T-cell (primary cell): ENCODE data around the gene ZNF423. TPM values are rescaled to one million over a fixed set of nuclear protein-coding genes. Genes with fewer than 3 reads are reported as not detected.

Source experiments
- ATAC-seq, 4 experiments: fragments of 200-7000 bp in 3 of 4; fragments of 150-1000 bp in 1 of 4; cut with Tn5 transposase; replicated peaks in 1 of 4; 1 replicate in 3 of 4; 2 replicates in 1 of 4; pipeline ENCODE4 v1.10.0; 2021; ENCODE audit warnings: moderate library complexity in 3 of 4, mild to moderate bottlenecking in 2 of 4, moderate number of reproducible peaks in 1 of 4
- CTCF ChIA-PET, 2 donors: fragments of 300-600 bp; sonication (Branson Sonifier 250); formaldehyde crosslinking; loops; one replicate each; lab custom pipeline; 2022; ENCODE audit warnings: antibody characterized with exemption in 2 of 2; lab: Charles Lee
- POLR2A ChIA-PET, 2 donors: fragments of 300-600 bp; sonication (Branson Sonifier 250); formaldehyde crosslinking; loops; one replicate each; lab custom pipeline; 2022; ENCODE audit warnings: antibody characterized with exemption in 2 of 2; lab: Charles Lee
- DNase-seq, 35 experiments: peaks; one replicate each; pipeline versions ENCODE4 v3.0.0 to v3.0.0-alpha.2; 2013 to 2023
- H3K27ac ChIP-seq: one replicate; pipeline ENCODE4 v1.5.1; 2013; ENCODE audit warnings: low read length
- H3K27me3 ChIP-seq, 2 experiments: replicated peaks in 1 of 2; 1 replicate in 1 of 2; 2 replicates in 1 of 2; pipeline versions ENCODE4 v1.6.1 to v1.7.0; 2013; ENCODE audit warnings: low read length in 1 of 2, mixed read lengths in 1 of 2; ENCODE audit not compliant: control insufficient read depth in 2 of 2, insufficient read depth in 2 of 2; ENCODE audit errors: extremely low read depth in 1 of 2
- H3K36me3 ChIP-seq, 2 donors: 1 replicate in 1 of 2; 2 replicates in 1 of 2; pipeline versions ENCODE4 v1.6.1 to v1.7.0; 2013; ENCODE audit warnings: low read length in 1 of 2; ENCODE audit not compliant: control insufficient read depth in 2 of 2, insufficient read depth in 1 of 2; ENCODE audit errors: extremely low read depth in 1 of 2
- H3K4me1 ChIP-seq, 2 experiments: 1 replicate in 1 of 2; 2 replicates in 1 of 2; pipeline versions ENCODE4 v1.6.1 to v1.7.0; 2013; ENCODE audit warnings: low read length in 2 of 2, mixed read lengths in 1 of 2; ENCODE audit not compliant: insufficient read depth in 2 of 2, control insufficient read depth in 1 of 2; ENCODE audit errors: extremely low read depth in 1 of 2
- H3K4me3 ChIP-seq, 2 donors: 1 replicate in 1 of 2; 2 replicates in 1 of 2; pipeline versions ENCODE4 v1.5.1 to v1.7.0; 2013; ENCODE audit warnings: mild to moderate bottlenecking in 2 of 2, low read length in 1 of 2, moderate library complexity in 1 of 2; ENCODE audit not compliant: control insufficient read depth in 1 of 2; ENCODE audit errors: extremely low read depth in 1 of 2
- H3K9me3 ChIP-seq: 2 replicates; pipeline ENCODE4 v1.7.0; 2013
- H3K27ac Mint-ChIP-seq, 2 donors: one replicate each; pipeline ENCODE4 v1.8.0; 2020 to 2021; ENCODE audit warnings: mild to moderate bottlenecking in 2 of 2, mixed read lengths in 2 of 2
- H3K27me3 Mint-ChIP-seq, 2 donors: one replicate each; pipeline ENCODE4 v1.8.0; 2021 to 2022; ENCODE audit warnings: mixed read lengths in 2 of 2
- H3K36me3 Mint-ChIP-seq: one replicate; pipeline ENCODE4 v1.8.0; 2021; ENCODE audit warnings: mixed read lengths
- H3K4me1 Mint-ChIP-seq, 3 donors: one replicate each; pipeline ENCODE4 v1.8.0; 2020 to 2022; ENCODE audit warnings: mixed read lengths in 3 of 3, mild to moderate bottlenecking in 1 of 3
- H3K4me3 Mint-ChIP-seq, 3 donors: one replicate each; pipeline ENCODE4 v1.8.0; 2020 to 2022; ENCODE audit warnings: mild to moderate bottlenecking in 3 of 3, mixed read lengths in 3 of 3, moderate library complexity in 3 of 3
- H3K9me3 Mint-ChIP-seq, 3 donors: one replicate each; pipeline ENCODE4 v1.8.0; 2020 to 2022; ENCODE audit warnings: mixed read lengths in 3 of 3
- WGBS: methylation state at CpG from one replicate; pipeline ENCODE4 v1.1.5; 2013; ENCODE audit warnings: missing lambda C conversion rate; ENCODE audit not compliant: insufficient coverage; 5-methylcytosine and 5-hydroxymethylcytosine counted together
- total RNA-seq, 35 experiments: library from RNA in 6 of 35; stranded (reverse) in 6 of 35; fragments of 120-200 nt in 1 of 35; gene quantifications; one replicate each; pipeline versions ENCODE4 v1.2.1 to v1.2.4 and lab custom pipeline; 2013 to 2026

The ZNF423 gene
- total RNA-seq, 5 donors from 2014 or later (not counting 1 experiment from before 2014, with no cell fraction given): 0.07 to 0.12 TPM; not detected in 3

GRCh38 chr16:49836218-49836617, 19.7 kb downstream of the ZNF423 start:
- Mint-ChIP-seq H3K27me3 (peaks cover 31 to 42% of the 10 kb centered on the region in 2 donors), H3K27ac (no peak overlapping the region), H3K4me1 (no peaks in the 10 kb centered on the region), H3K9me3 (no peaks in the 10 kb centered on the region), H3K4me3 (no peak overlapping the region), H3K36me3 (no peaks in the 10 kb centered on the region)
- Histone ChIP-seq H3K27ac (no peak overlapping the region), H3K36me3 (no peaks in the 10 kb centered on the region), H3K9me3 (no peaks in the 10 kb centered on the region), H3K4me3 (no peak overlapping the region), H3K27me3 (peaks cover 3 to 41% of the 10 kb centered on the region in 2 experiments), H3K4me1 (no peaks in the 10 kb centered on the region)
- CTCF ChIA-PET: no interaction called here
- no peak for ATAC-seq
- POLR2A ChIA-PET: no interaction called here
- WGBS: 85% methylated on average over 2 of the region's 2 CpGs
- no peak for DNase-seq

GRCh38 chr16:49835161-49835777, 20.6 kb downstream of the ZNF423 start:
- Histone ChIP-seq H3K27me3 (peaks cover 0 to 45% of the 10 kb centered on the region in 2 experiments), H3K4me1 (no peaks in the 10 kb centered on the region), H3K36me3 (no peaks in the 10 kb centered on the region), H3K4me3 (no peak overlapping the region), H3K9me3 (no peaks in the 10 kb centered on the region), H3K27ac (no peak overlapping the region)
- ChIA-PET CTCF (no interaction called here), POLR2A (no interaction called here)
- H3K36me3 Mint-ChIP-seq: no peaks in the 10 kb centered on the region
- DNase-seq: no peak
- H3K4me1 Mint-ChIP-seq: no peaks in the 10 kb centered on the region
- no peak overlapping the region for H3K27ac Mint-ChIP-seq
- no peaks in the 10 kb centered on the region for H3K9me3 Mint-ChIP-seq
- no peak overlapping the region for H3K4me3 Mint-ChIP-seq
- 49% methylated on average over 3 of the region's 13 CpGs for WGBS
- ATAC-seq: no peak
- peaks cover 22 to 33% of the 10 kb centered on the region in 2 donors for H3K27me3 Mint-ChIP-seq

- no peaks in the 10 kb centered on the region for H3K4me1 Mint-ChIP-seq
- CTCF ChIA-PET: no interaction called here
- WGBS: 81% methylated on average over 14 of the region's 19 CpGs
These were observed 21.3 kb downstream of the ZNF423 start for GRCh38 chr16:49834531-49835151.

GRCh38 chr16:49833796-49834530, 21.9 kb downstream of the ZNF423 start:
- no peak overlapping the region for H3K27ac ChIP-seq
- Mint-ChIP-seq H3K4me1 (no peaks in the 10 kb centered on the region), H3K27ac (no peak overlapping the region), H3K9me3 (no peaks in the 10 kb centered on the region), H3K36me3 (no peaks in the 10 kb centered on the region), H3K27me3 (peaks cover 19 to 32% of the 10 kb centered on the region in 2 donors), H3K4me3 (no peak overlapping the region)
- 84% methylated on average over 10 of the region's 13 CpGs for WGBS
- H3K36me3 ChIP-seq: no peaks in the 10 kb centered on the region
- POLR2A ChIA-PET: no interaction called here
- DNase-seq: no peak
- no peak for ATAC-seq
- H3K4me3 ChIP-seq: no peak overlapping the region
- no peaks in the 10 kb centered on the region for H3K4me1 ChIP-seq
- CTCF ChIA-PET: no interaction called here
- no peaks in the 10 kb centered on the region for H3K9me3 ChIP-seq
- H3K27me3 ChIP-seq: peaks cover 0 to 44% of the 10 kb centered on the region in 2 experiments

More at GRCh38 chr16:49834531-49835151, 21.3 kb downstream of the ZNF423 start:
- Histone ChIP-seq H3K27ac (no peak overlapping the region), H3K9me3 (no peaks in the 10 kb centered on the region), H3K36me3 (no peaks in the 10 kb centered on the region), H3K4me3 (no peak overlapping the region), H3K27me3 (peaks cover 0 to 45% of the 10 kb centered on the region in 2 experiments), H3K4me1 (no peaks in the 10 kb centered on the region)
- no peak overlapping the region for H3K4me3 Mint-ChIP-seq
- DNase-seq (no peak), ATAC-seq (no peak)
- POLR2A ChIA-PET: no interaction called here
- no peaks in the 10 kb centered on the region for H3K9me3 Mint-ChIP-seq
- H3K27me3 Mint-ChIP-seq: peaks cover 19 to 29% of the 10 kb centered on the region in 2 donors
- no peaks in the 10 kb centered on the region for H3K36me3 Mint-ChIP-seq
- no peak overlapping the region for H3K27ac Mint-ChIP-seq

GRCh38 chr16:49833085-49833484, 22.8 kb downstream of the ZNF423 start:
- Histone ChIP-seq H3K9me3 (no peaks in the 10 kb centered on the region), H3K27me3 (peaks cover 0 to 47% of the 10 kb centered on the region in 2 experiments), H3K4me1 (no peaks in the 10 kb centered on the region), H3K27ac (no peak overlapping the region), H3K36me3 (no peaks in the 10 kb centered on the region), H3K4me3 (no peak overlapping the region)
- H3K4me3 Mint-ChIP-seq: no peak overlapping the region
- WGBS: 90% methylated on average over 8 of the region's 11 CpGs
- peaks cover 21 to 34% of the 10 kb centered on the region in 2 donors for H3K27me3 Mint-ChIP-seq
- ChIA-PET POLR2A (no interaction called here), CTCF (interaction anchor here in 1 of 2 donors (0.6 kb wide), 1 partner anchor 63 kb away, joined by 6 read pairs; no protein-coding TSS in a partner anchor)
- H3K9me3 Mint-ChIP-seq: no peaks in the 10 kb centered on the region
- ATAC-seq (no peak), DNase-seq (no peak)
- H3K36me3 Mint-ChIP-seq: no peaks in the 10 kb centered on the region
- H3K27ac Mint-ChIP-seq: no peak overlapping the region
- H3K4me1 Mint-ChIP-seq: no peaks in the 10 kb centered on the region

GRCh38 chr16:49832177-49832576, 23.7 kb downstream of the ZNF423 start:
- ATAC-seq (no peak), DNase-seq (no peak)
- Mint-ChIP-seq H3K27me3 (peaks cover 15 to 27% of the 10 kb centered on the region in 2 donors), H3K4me3 (no peak overlapping the region), H3K36me3 (no peaks in the 10 kb centered on the region), H3K9me3 (no peaks in the 10 kb centered on the region), H3K27ac (no peak overlapping the region), H3K4me1 (no peaks in the 10 kb centered on the region)
- CTCF ChIA-PET: interaction anchor here in 1 of 2 donors (0.7 kb wide), 1 partner anchor 1011 kb away, joined by 4 read pairs; no protein-coding TSS in a partner anchor
- WGBS: 96% methylated on average over 7 of the region's 7 CpGs
- no peaks in the 10 kb centered on the region for H3K9me3 ChIP-seq
- no peaks in the 10 kb centered on the region for H3K36me3 ChIP-seq
- H3K4me1 ChIP-seq: no peaks in the 10 kb centered on the region
- H3K27me3 ChIP-seq: peaks cover 0 to 37% of the 10 kb centered on the region in 2 experiments
- H3K4me3 ChIP-seq: no peak overlapping the region
- H3K27ac ChIP-seq: no peak overlapping the region
- POLR2A ChIA-PET: no interaction called here
